NCI-H2029 (cell line): ENCODE measurements around the gene LRP1B.

Experiments used
- DNase-seq: peaks from one replicate; lab custom pipeline; 2025; lab: John Stamatoyannopoulos, UW

LRP1B gene

DNA sequence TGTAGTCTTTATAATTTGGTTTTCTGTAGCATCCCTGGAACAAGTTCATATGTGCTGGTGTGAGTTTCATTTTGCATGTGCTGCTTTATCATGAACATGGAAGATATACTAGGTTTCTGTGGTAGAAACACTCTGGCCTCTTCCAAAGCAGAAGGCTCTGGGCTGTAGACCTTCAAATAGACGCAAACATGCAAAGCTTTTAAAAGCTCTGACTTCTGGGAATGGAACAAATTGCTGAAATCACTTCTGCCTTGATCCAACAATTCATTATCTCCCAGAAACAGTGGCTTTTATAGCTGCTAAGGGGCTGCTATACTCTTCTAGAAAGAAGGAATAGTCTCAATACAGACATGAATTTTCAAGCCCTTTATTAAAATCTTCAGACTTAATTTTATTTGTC, 382.2 kb downstream of the LRP1B start:
- DNase-seq: no peak

DNA sequence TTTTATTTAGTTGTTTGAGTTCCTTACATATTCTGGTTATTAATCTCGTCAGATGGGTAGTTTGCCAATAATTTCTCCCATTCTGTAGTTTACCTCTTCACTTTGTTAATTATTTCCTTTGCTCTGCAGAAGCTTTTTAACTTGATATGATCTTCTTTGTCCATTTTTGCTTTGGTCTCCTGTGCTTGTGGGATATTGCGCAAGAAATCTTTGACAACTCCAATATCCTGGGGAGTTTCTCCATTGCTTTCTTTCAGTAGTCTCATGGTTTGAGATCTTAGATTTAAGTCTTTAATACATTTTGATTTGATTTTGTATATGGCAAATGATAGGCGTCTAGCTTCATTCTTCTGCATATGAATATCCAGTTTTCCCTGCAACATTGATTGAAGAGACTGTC, 389.2 kb downstream of the LRP1B start:
- DNase-seq: no peak

DNA sequence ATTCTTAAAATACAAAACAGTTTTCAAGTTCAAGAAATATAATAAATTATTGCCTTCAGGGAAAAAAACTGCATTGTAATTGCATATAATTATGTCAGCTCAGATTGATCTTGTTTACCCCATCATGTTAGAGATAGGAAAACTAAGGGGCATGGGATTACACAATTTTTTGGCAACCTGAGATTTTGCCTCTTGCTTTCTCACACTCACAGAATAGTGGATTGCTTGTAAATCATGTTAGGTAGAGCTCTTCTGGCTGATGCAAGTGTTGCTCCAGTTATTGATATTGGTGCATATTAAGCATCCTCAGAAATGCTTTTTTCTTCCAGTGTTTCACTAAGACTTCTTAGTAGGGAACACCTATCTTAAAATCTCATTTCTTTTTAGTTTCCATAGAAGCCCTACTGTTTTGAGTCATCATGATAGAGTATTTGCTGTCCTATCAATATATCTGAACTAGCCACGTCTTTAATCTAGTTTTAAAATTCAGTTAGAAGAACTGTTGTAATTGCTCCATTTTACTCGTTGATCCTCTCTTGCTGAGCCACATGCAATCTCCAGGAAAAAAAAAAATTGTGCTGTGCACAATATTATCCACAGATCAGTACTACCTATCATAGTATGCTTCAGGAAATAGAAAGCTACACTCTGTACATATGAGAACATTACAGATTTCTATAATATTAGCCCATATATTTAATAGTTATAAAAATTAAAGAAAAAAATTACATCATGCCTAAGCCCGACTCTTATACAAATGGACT, 393.1 kb downstream of the LRP1B start:
- DNase-seq: no peak

DNA sequence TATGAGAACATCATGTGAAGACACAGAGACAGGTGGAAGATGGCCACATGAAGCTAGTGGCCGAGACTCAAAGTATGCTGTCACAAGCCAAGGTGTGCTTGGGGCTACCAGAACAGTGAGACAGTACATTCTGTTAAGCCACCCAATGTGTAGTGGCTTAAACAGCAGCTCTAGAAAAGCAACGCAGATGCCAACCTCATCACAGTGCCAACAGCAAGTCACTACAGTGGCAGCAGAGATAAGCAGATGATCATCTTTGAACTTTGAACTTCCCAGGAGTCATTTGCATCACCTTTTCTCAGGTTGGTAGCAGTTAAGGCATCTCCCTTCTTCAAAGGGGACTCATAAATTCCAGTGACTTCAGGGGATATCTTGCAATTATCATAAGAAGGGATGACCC, 394.4 kb downstream of the LRP1B start:
- DNase-seq: no peak

DNA sequence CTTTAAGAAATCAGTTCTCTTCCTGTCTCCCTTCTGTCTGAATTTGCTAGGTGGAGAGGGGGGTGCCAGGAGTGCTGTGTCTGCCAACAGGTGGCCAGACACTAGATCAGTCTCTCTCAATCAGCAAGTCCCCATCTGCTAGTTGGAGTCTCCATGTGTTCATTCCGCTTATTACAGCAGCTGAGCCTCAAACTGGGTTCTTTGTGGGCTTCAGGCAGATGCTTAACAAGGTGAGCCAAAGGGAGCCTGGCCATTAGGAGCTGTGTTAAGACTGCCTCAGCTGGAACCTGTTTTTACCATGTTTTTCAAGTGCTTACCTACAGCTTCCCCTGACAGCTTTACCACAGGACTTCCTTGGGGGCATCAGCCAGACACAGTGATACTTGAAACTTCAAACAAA, 401.9 kb downstream of the LRP1B start:
- no peak for DNase-seq

DNA sequence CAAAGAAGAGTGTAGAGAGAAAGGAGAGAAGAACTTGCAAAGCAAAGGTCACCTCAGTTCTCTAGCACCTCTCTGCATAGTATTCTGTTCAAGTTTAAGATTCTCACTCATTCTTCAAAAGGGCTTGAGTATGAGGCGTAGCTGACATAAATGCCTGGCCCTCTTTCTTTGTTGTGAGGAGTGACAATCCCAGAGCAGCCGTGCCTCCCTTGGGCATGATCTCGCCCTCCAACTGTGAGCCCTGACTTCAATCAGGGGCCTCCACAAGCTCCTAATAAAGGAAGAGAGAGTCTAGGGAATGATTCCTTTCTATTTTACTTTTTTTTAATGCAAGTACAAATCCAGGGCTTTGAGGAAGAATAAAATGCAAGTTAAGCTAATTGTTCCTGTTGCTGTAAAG, 402.7 kb downstream of the LRP1B start:
- DNase-seq: no peak

DNA sequence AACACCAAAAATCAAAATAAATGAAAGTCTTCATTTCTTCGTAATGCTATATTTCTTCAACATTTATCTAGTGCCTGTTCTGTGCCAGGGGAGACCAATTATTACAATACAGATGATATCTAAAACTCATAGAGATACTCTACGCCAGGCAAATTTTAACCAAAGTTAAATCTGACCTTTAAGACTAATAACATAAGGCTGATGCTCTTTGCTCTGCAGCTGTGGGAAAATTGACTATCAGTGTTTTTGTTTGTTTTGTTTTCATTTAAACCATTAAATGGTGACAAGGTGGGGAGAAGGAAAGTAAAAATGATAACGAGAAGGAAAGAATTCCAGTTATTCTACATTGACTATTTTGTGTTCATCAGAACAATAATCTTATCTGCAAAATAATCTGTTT, 406.4 kb downstream of the LRP1B start:
- DNase-seq: no peak

DNA sequence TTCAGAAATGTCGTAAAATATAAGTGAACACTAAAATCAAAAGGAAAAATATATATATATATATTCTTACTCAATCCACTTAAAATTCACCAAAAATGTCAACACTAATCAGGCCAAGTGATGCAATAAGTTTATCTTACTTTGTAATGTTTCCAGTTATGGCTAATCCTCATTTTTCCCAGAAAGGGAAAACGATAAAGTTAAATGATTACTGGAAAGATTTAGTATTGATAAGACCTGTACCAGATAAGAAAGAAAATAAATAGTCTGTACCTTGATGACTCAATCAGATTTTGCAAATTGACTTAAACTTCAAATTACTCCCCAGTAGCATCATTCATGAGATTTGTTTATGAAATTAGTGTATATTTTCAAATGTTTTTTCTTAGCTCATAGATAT, 407.0 kb downstream of the LRP1B start:
- no peak for DNase-seq

GRCh38 chr2:141720476-141720875, 410.3 kb downstream of the LRP1B start:
- no peak for DNase-seq

GRCh38 chr2:141714496-141714895, 416.3 kb downstream of the LRP1B start:
- DNase-seq: no peak

DNA sequence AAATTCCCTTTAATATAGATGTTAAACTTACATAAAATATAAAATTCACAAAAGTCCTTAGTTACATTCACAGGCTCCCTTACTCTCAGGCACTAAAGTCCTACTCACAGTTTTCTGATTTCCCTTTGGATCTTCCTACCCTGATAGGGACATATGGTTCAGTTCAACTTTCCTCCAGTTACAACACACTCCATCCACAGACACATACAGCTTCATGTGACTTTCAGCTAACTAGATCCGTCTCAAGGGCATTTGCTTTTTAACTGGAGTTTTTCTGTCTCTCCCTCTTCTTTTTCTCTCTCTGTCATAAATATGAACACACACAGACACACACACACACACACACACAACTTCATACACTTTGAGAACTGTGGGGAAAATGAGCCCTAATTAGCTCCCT, 419.2 kb downstream of the LRP1B start:
- DNase-seq: no peak

DNA sequence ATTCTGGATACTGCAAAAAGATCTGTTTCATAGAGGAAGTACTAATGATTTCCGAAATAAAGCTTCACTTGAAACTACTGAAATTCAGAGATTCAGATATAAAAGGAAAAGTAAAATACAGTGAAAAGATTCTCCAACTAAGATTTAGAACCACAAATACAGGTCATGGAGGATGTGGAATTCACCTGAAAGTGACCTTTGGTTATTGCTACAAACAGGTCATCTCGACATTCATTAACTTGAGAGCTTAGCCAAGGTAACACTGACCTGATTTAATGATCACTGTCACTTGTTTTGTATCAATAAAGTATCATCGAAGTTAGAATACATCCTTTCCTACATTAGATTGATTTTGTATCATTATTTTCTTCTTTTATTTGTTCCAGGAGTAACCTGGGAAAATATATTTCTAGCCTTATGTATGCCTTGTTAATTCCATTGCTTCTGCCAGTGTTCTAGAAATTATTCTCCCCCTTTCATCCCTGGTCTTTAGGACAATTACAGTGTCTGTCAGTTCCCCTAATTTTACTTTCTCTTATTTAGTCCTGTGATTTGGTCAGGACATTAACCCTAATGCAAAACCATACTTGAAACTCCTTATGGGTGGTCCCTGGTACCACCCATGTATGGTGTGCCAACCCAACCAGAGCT, 420.1 kb downstream of the LRP1B start:
- DNase-seq: no peak

DNA sequence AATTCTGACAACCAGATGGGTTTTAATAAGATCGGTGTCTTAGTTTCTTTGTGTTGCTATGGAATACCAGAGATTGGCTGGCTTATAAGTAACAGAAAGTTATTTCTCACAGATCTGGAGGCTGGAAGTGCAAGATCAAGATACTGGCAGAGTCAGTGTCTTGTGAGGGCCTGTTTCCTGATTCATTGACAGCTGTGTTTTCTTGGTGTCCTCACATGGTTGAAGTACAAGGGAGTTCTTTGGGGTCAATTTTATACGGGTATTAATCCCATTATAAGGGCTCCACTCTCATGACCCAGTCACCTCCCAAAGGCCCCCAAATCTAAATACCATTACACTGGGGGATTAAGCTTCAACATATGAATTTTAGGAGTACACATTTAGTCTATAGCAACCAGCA, 421.1 kb downstream of the LRP1B start:
- no peak for DNase-seq

DNA sequence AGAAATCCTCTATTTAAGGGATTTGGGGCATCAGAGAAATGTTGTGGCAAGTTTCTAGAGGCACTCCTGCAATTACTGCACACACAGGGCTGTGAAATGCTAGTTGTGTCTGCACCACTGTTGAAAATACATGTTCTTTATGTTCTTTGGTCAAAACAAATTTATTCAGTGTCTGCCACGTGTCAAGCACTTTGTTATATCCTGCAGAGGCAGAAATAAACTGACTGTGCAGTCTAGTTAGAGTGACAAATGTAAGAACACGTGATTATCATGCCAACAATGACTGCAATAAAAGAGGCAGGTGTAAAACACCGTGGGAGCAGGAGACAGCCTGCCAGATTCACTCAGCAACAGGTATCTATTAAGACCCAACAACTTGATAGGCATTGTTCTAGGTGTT, 423.3 kb downstream of the LRP1B start:
- DNase-seq: no peak

- no peak for DNase-seq
These were observed 426.3 kb downstream of the LRP1B start for GRCh38 chr2:141704541-141704940.

DNA sequence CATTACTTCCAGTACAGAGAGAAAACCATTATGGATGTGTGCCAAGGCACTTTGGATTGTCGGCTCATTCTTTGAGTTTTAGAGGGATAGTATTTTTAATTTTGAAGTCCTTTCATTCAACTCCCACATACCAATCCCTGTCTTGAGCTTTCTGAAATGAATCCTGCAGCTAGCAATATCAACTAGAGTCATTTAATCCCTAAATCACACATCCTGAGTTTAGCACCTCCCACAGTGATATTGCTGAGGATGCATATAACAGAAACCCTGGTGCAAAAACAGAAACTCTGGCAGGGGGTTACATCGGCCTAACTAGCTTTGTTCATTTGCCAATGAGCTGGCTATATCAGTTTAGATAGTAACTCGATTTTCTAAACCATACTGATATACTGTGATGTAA, 427.3 kb downstream of the LRP1B start:
- no peak for DNase-seq

DNA sequence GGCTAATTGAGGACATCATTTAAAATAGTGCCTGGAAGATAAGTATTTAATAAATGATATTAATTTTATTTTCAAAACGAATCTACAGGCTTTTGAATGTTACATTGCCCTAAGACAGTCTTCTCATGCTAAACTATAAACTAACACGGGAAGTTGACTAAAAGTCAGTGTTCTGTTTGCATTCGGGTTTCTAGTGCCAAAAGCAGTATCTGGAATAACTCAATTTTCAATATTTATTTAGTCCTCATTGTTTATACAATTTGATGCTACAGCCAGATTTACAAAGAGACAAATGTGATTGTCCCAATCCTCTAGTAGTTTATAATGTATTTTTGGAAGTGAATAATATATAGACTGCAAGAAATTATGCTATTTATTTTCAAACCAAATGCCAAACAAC, 429.2 kb downstream of the LRP1B start:
- DNase-seq: no peak

- DNase-seq: no peak
These were observed 431.2 kb downstream of the LRP1B start for GRCh38 chr2:141699573-141699972.

DNA sequence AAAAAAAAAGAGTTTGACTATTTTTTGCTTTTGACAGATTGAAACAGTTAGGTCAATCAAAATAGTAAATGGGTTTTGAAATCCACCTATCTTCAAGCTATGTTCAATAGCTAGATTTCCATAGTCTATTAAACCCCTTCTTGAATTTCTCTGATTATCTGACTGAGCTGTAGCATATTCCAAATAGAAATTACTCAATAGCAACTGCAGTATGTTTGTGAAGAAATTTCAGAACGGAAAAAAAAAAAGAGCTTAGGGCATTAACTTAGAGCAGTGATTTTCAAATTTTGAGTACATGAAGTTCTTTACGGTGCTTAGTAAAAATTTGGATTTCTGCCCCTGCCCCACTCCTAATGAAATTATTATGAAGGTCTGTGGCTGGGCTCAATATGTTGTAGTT, 432.3 kb downstream of the LRP1B start:
- no peak for DNase-seq

DNA sequence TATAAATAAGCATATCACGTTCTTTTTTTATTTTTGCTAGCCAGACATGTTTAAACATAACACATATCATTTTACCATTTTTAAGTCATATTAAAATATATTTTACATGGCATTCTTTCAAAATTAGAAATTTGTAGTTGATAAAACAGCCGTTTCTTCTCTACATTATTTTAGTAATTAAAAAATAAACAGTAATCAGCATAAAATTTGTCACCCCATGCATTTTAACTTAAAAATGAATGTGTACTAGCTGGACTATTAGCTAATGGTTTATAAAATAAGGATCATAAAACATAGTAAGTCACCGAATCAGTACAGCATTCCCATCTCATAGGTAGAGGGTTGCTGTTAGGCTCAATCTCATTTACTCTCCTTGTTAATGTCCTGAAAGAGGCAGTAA, 433.8 kb downstream of the LRP1B start:
- no peak for DNase-seq

DNA sequence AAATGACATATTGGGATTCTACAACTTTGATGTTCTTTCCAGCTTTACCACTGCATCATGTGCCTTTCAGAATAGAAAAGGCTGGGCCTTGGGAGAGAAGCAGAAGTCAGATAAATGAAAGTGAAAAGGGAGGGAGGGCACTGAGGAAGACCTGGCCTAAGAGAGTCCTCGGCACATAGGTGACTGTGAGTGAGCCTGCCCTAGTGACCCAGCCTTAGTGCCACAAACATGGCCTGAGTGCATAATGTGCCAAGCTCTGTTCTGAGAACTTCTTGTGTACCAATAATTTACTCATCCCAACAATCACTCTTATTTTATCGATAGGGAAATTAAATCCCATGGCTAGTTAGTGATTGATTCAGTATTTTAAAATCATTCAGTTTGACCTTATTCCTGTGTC, 436.6 kb downstream of the LRP1B start:
- DNase-seq: no peak

DNA sequence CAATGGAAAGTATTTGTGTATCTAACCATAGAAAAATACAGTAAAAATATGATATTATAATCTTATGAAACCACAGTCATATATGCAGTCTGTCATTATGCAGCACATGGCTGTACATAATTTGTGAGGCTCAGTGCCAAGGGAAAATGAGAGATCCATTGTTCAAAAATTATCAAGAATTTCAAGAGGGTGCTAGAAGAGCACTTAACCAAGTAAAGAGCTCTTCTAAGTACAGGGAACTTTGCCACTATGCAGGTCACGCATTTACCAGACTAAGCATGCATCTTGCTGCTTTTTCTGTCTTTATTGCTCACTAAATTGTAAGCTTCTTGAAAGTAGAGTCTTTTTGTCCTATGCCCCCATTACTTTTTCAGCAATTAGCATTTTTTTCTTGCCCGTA, 438.0 kb downstream of the LRP1B start:
- no peak for DNase-seq

- DNase-seq: no peak
These were observed 454.7 kb downstream of the LRP1B start for GRCh38 chr2:141676139-141676538.

DNA sequence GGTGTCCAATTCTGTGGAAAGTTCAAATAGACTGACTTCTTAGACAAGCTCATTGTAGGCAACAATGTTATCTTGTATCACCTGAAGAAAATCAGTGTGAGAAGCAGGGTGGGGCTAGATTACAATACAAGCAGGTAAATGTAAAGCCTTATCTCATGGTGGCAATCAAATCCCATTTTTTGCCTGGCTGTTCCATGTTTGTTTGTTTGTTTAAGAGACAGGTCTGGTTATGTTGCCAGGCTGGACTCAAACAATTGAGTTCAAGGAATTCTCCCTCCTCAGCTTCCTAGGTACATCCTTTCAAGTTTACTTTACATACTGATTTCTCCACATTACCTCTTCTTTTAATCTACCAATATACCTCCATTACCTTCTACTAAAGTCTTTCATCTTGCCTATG, 464.6 kb downstream of the LRP1B start:
- DNase-seq: no peak
